IPS-20b (cell line): ENCODE results near the gene ZNF232.

Experiments
- H3K27ac ChIP-seq: one replicate; pipeline ENCODE4 v1.5.1; 2013; ENCODE audit warnings: low read length
- H3K27me3 ChIP-seq: 2 replicates; pipeline ENCODE4 v1.6.1; 2013; ENCODE audit warnings: mild to moderate bottlenecking, low read length, inconsistent platforms; ENCODE audit not compliant: insufficient read depth
- H3K36me3 ChIP-seq: 2 replicates; pipeline ENCODE4 v1.6.1; 2013; ENCODE audit warnings: low read depth, mild to moderate bottlenecking, inconsistent platforms, low read length, moderate library complexity; ENCODE audit not compliant: insufficient read depth
- H3K4me1 ChIP-seq: 2 replicates; pipeline ENCODE4 v1.6.1; 2013; ENCODE audit warnings: mild to moderate bottlenecking, control low read depth, inconsistent platforms, low read length, moderate library complexity; ENCODE audit not compliant: insufficient read depth
- H3K4me3 ChIP-seq: 2 replicates; pipeline ENCODE4 v1.5.1; 2013; ENCODE audit warnings: mild to moderate bottlenecking, low read length, inconsistent platforms
- H3K9ac ChIP-seq: 2 replicates; pipeline ENCODE4 v1.6.1; 2013; ENCODE audit warnings: low read depth, mild to moderate bottlenecking, inconsistent platforms, low read length, moderate library complexity
- H3K9me3 ChIP-seq: 2 replicates; pipeline ENCODE4 v1.6.1; 2013; ENCODE audit warnings: mild to moderate bottlenecking, low read depth, low read length, inconsistent platforms; ENCODE audit not compliant: insufficient read depth

ZNF232 gene

DNA sequence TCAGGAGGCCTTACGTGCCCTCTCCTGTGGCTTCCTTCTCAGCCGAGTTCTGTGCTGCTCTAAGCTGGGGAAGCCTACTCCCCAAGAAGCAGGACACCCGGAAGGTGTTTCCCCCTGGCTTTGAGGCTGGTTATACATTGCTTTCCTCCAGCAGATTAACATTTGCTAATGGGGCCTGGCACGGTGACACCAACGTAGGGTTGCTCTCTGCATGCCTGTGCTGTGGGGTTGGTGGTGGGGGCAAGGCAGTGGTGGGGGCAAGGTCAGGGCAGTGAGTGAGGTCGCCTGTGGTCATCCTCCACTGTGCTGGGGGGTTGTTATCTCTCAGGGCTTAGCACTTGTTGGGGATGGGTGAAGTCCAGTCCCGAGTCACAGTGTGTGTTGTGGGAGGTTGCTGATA, 8.4 kb upstream of the ZNF232 start:
- no peaks in the 10 kb centered on the region for H3K9me3 ChIP-seq
- no peaks in the 10 kb centered on the region for H3K36me3 ChIP-seq
- peaks cover 26% of the 10 kb centered on the region for H3K27me3 ChIP-seq
- no peak overlapping the region for H3K4me3 ChIP-seq
- no peaks in the 10 kb centered on the region for H3K4me1 ChIP-seq
- no peak overlapping the region for H3K9ac ChIP-seq
- H3K27ac ChIP-seq = no peak overlapping the region

DNA sequence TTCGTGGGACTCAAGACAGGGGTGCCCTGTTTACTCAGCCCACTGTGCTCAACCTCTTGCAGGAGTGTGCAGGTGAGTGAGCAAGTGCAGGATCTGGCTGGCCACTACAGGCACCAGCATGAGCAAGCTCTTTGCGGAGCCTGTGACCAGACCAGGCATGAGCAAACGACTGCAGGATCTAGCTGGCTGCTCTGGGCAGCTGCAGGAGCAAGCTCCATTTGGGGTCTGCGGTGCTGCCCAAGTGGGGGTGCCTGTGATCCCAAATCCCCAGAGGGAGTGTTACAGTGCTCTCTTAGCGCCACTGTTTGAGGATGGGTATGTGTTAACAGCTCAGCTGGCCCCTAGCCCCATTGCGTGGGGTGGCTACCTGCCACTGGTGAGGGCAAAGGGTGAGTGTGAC, 6.5 kb upstream of the ZNF232 start:
- Histone ChIP-seq H3K4me1 (no peaks in the 10 kb centered on the region), H3K36me3 (peaks cover 7% of the 10 kb centered on the region; the same call in 1 of the 2 replicates), H3K4me3 (no peak overlapping the region), H3K27ac (no peak overlapping the region), H3K27me3 (peaks cover 18% of the 10 kb centered on the region), H3K9ac (no peak overlapping the region), H3K9me3 (no peaks in the 10 kb centered on the region)

DNA sequence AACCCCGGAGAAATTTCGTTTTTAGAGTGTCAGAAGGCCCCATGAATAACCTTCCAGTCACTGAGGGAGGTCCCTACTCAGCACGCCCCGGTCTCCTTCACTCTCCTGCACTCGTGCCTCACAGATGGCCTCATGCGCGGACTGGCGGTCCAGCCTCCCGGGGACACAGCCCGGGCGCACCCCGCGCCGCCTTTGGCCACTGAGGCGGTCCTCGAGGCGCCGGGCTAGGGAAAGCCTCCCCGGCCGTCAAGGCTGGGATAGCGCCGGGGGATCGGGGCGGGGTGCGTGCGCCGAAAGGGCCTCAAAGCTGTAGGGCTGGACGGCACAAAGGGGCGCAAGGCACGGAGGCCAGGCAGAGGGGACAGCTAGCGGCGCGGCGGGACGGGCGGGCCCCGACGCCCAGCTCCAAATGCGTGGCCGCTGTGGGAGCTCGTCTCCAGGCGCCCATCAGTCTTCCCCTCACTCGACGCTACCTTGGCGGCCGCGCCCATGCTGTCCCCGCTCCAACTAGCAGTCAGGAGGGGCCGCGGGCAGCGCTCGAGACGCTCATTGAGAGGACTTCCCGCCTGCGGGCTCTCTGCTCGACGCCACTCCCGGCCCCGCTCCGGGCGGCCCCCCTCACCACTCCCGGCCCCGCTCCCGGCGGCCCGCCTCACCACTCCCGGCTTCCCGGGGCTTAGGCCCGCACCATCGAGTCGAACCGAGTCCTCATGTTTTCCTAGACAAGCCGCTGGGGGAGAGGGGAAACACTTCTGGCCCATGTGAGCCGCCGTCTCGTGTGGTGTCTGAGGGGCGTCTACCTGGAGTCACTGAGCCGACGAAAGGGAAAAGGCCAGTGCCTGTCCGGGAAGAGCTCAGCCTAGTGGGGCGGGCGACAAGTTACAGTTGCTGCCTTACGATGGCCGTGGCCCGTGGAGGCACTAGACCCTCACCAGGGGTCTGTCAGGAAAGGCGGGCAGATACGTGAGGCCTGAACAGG, 4.3 kb upstream of the ZNF232 start, which contains the start of gene USP6:
Gene USP6, plus strand, starts transcription at position 360 of the 979 bp plus-strand sequence. CDS start 14,336 bp downstream, outside the sequence.
- Histone ChIP-seq H3K27me3 (no peaks in the 10 kb centered on the region), H3K36me3 (peaks cover 7% of the 10 kb centered on the region; the same call in 1 of the 2 replicates), H3K9me3 (no peaks in the 10 kb centered on the region), H3K4me1 (no peaks in the 10 kb centered on the region; the same call in 1 of the 2 replicates), H3K4me3 (no peak within 1 kb of the TSS), H3K27ac (no peak within 1 kb of the TSS), H3K9ac (no peak within 1 kb of the TSS)

DNA sequence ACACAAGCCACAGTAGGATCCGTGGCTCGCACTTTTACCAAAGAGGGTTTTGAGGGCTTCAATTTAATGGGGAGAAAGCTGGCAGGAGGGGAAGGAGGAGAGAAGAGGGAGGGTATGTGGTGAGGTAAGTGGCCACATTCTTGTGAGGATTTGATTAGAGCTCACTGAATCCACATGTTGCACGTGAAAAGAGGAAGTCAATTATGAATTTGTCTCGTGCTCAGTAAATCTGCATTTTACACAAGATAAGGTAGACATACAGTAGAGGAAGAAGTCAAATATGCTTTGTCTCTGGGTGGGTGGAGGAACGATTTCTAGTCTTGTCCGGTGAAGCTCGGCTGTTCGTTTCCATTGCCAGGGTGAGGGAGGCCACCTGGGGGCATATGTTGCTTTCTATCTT, 862 bp downstream of the ZNF232 start:
- Histone ChIP-seq H3K9me3 (peaks cover 8% of the 10 kb centered on the region), H3K27me3 (no peaks in the 10 kb centered on the region), H3K36me3 (peaks cover 53% of the 10 kb centered on the region), H3K4me3 (peak overlapping the region; percentile 97), H3K9ac (peak overlapping the region; percentile 95), H3K27ac (no peak overlapping the region), H3K4me1 (peaks cover 6% of the 10 kb centered on the region; the same call in 1 of the 2 replicates)

- no peaks in the 10 kb centered on the region for H3K4me1 ChIP-seq
- no peak overlapping the region for H3K4me3 ChIP-seq
- peaks cover 18% of the 10 kb centered on the region for H3K36me3 ChIP-seq
- peaks cover 24% of the 10 kb centered on the region for H3K9me3 ChIP-seq
- H3K27ac ChIP-seq = no peak overlapping the region
- H3K9ac ChIP-seq = no peak overlapping the region
- H3K27me3 ChIP-seq = peaks cover 12% of the 10 kb centered on the region; the same call in 1 of the 2 replicates
Measured at GRCh38 chr17:5100832-5101231, 10.8 kb downstream of the ZNF232 start.

GRCh38 chr17:5099271-5099670, 12.4 kb downstream of the ZNF232 start:
- peaks cover 27% of the 10 kb centered on the region for H3K9me3 ChIP-seq
- peaks cover 12% of the 10 kb centered on the region; the same call in 1 of the 2 replicates for H3K27me3 ChIP-seq
- H3K4me1 ChIP-seq = no peaks in the 10 kb centered on the region
- H3K27ac ChIP-seq = no peak overlapping the region
- H3K4me3 ChIP-seq = no peak overlapping the region
- H3K36me3 ChIP-seq = peaks cover 7% of the 10 kb centered on the region; the same call in 1 of the 2 replicates
- H3K9ac ChIP-seq = no peak overlapping the region

GRCh38 chr17:5097101-5097834, 14.4 kb downstream of the ZNF232 start:
- Histone ChIP-seq H3K9me3 (peaks cover 42% of the 10 kb centered on the region), H3K4me3 (peak overlapping the region; percentile 71; the same call in 1 of the 2 replicates), H3K27me3 (peaks cover 12% of the 10 kb centered on the region; the same call in 1 of the 2 replicates), H3K36me3 (no peaks in the 10 kb centered on the region), H3K9ac (peak overlapping the region; percentile 41; the same call in 1 of the 2 replicates), H3K27ac (no peak overlapping the region), H3K4me1 (no peaks in the 10 kb centered on the region)

DNA sequence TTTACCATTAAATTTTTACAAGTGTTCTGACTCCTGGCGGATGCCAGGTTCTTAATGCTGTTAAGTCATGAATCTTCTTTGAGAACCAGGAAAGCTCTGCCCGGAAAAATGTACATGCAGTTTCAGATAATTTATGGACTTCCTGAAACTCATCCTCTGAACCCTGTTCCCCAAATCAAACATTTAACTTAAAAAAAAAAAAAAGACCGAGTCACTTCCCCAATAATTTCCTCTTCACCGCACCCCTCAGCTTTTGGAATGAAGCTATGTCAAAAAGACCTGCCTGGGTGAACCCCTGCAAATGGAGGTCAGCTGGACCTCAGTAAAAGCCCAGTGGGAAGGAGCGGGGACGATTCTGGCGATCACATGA, 15.0 kb downstream of the ZNF232 start:
- Histone ChIP-seq H3K4me1 (no peaks in the 10 kb centered on the region), H3K27me3 (peaks cover 12% of the 10 kb centered on the region; the same call in 1 of the 2 replicates), H3K27ac (no peak overlapping the region), H3K9me3 (peaks cover 47% of the 10 kb centered on the region), H3K9ac (no peak overlapping the region), H3K36me3 (no peaks in the 10 kb centered on the region), H3K4me3 (peak overlapping the region; percentile 71; the same call in 1 of the 2 replicates)

DNA sequence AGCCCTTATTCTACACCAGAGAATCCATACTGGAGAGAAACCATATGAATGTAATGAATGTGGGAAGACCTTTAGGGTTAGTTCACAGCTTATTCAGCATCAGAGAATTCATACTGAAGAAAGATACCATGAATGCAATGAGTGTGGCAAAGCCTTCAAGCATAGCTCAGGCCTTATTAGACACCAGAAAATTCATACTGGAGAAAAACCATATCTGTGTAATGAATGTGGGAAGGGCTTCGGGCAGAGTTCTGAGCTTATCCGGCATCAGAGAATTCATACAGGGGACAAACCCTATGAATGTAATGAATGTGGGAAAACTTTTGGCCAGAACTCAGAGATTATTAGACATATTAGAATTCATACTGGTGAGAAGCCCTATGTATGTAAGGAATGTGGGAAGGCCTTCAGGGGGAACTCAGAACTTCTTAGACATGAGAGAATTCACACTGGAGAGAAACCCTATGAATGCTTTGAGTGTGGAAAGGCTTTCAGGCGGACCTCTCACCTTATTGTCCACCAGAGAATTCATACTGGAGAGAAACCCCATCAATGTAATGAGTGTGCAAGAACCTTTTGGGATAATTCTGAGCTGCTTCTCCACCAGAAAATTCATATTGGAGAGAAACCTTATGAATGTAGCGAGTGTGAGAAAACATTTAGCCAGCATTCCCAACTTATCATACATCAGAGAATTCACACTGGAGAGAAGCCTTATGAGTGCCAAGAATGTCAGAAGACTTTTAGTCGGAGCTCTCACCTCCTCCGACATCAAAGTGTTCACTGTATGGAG, 19.3 kb downstream of the ZNF232 start:
- Histone ChIP-seq H3K27ac (no peak overlapping the region), H3K4me3 (no peak overlapping the region), H3K9ac (no peak overlapping the region), H3K27me3 (peaks cover 11% of the 10 kb centered on the region; the same call in 1 of the 2 replicates), H3K36me3 (no peaks in the 10 kb centered on the region), H3K4me1 (no peaks in the 10 kb centered on the region), H3K9me3 (peaks cover 86% of the 10 kb centered on the region)

DNA sequence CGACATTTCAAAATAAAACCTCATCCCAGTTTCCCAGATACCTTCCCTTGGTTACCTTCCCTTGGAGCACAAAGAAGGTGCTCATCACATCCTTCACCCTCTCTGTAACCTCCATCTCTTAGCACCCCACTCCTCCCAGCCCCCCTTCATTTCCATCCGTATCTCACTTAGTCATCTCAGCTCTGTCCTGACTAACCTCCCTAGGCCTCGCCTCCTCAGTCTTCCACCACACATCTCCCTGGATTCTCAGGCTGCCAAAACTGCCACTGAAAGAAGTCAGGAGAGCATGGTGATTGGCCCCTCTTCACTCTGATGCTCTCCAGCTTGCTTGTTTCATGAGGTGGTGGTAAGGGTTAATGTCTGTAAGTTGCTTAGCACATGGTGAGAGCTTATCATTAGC, 31.1 kb downstream of the ZNF232 start:
- H3K27me3 ChIP-seq = no peaks in the 10 kb centered on the region; the same call in 1 of the 2 replicates
- no peaks in the 10 kb centered on the region; the same call in 1 of the 2 replicates for H3K4me1 ChIP-seq
- no peaks in the 10 kb centered on the region for H3K36me3 ChIP-seq
- H3K9ac ChIP-seq = no peak overlapping the region
- no peak overlapping the region for H3K4me3 ChIP-seq
- H3K9me3 ChIP-seq = no peaks in the 10 kb centered on the region
- no peak overlapping the region for H3K27ac ChIP-seq
